RWPE2 (cell line): ENCODE data around the gene VPS29.
A peak's percentile ranks its signal among the peaks of the same experiment; 100 is the strongest.

Experiments
- ATAC-seq: fragments of 200-7000 bp; cut with Tn5 transposase; 3 replicates; pipeline ENCODE4 v1.9.1; 2021; ENCODE audit warnings: low read depth
- DNase-seq: peaks from one replicate; pipeline ENCODE4 v3.0.0-alpha.2; 2020; ENCODE audit warnings: low spot score
- H3K27ac ChIP-seq: fragments of 450-650 bp; 2 replicates; pipeline ENCODE4 v1.5.1; 2017; ENCODE audit warnings: mild to moderate bottlenecking; ENCODE audit not compliant: poor library complexity, severe bottlenecking
- H3K27me3 ChIP-seq: fragments of 250-450 bp; sonication (Bioruptor Pico); 2 replicates; pipeline ENCODE4 v1.5.1; 2021; ENCODE audit warnings: mild to moderate bottlenecking, moderate library complexity; ENCODE audit not compliant: insufficient read depth, poor library complexity, severe bottlenecking
- H3K36me3 ChIP-seq: fragments of 250-450 bp; sonication (Bioruptor Pico); 2 replicates; pipeline ENCODE4 v1.5.1; 2020; ENCODE audit warnings: low read depth, mild to moderate bottlenecking, moderate library complexity
- H3K4me1 ChIP-seq: fragments of 250-450 bp; sonication (Bioruptor Pico); 2 replicates; pipeline ENCODE4 v1.5.1; 2021; ENCODE audit warnings: mild to moderate bottlenecking, moderate library complexity; ENCODE audit not compliant: insufficient read depth, poor library complexity, severe bottlenecking
- H3K4me3 ChIP-seq: fragments of 250-450 bp; sonication (Bioruptor Pico); 2 replicates; pipeline ENCODE4 v1.5.1; 2021; ENCODE audit warnings: mild to moderate bottlenecking, moderate library complexity; ENCODE audit not compliant: severe bottlenecking
- H3K9me3 ChIP-seq: fragments of 250-450 bp; sonication (Bioruptor Pico); 2 replicates; pipeline ENCODE4 v1.5.1; 2021; ENCODE audit warnings: mild to moderate bottlenecking, moderate library complexity; ENCODE audit not compliant: severe bottlenecking
- CTCF ChIP-seq: fragments of 450-650 bp; IDR thresholded peaks from one replicate; pipeline ENCODE4 v1.5.1; 2017; ENCODE audit warnings: mild to moderate bottlenecking, moderate library complexity; ENCODE audit not compliant: poor library complexity, severe bottlenecking

The VPS29 gene

GRCh38 chr12:110449799-110450497 is 52.0 kb downstream of the VPS29 start, which contains the start of gene ARPC3:
TSS of gene ARPC3 (minus strand) at chr12:110450337. CDS start at chr12:110450260, 77 bp downstream.
- peak; percentile 96 for ATAC-seq
- Histone ChIP-seq H3K27me3 (no peaks in the 10 kb centered on the region), H3K4me3 (peak within 1 kb of the TSS; percentile 49), H3K4me1 (no peaks in the 10 kb centered on the region), H3K36me3 (peaks cover 42% of the 10 kb centered on the region), H3K9me3 (no peaks in the 10 kb centered on the region), H3K27ac (peak within 1 kb of the TSS; percentile 72)
- peak; percentile 92 for TF ChIP-seq CTCF
- DNase-seq: peak; percentile 94

GRCh38 chr12:110444455-110444854 is 57.5 kb downstream of the VPS29 start:
- no peaks in the 10 kb centered on the region for H3K4me1 ChIP-seq
- TF ChIP-seq CTCF: no peak
- no peaks in the 10 kb centered on the region for H3K27me3 ChIP-seq
- H3K4me3 ChIP-seq: no peak overlapping the region
- ATAC-seq (no peak), DNase-seq (no peak)
- peaks cover 73% of the 10 kb centered on the region for H3K36me3 ChIP-seq
- H3K27ac ChIP-seq: no peak overlapping the region
- H3K9me3 ChIP-seq: no peaks in the 10 kb centered on the region
